IPS DF 4.7 (cell line): ENCODE measurements around the gene KLHL6.
"Not testable (repeated sequence)": the region's sequence is repeated elsewhere in the genome, so short reads cannot be mapped to it uniquely, and the experiment has no call there.

Experiments used
- DNase-seq: peaks from one replicate; pipeline ENCODE4 v3.0.0-alpha.2; 2013; ENCODE audit warnings: low spot score; ENCODE audit errors: extremely low read depth

The KLHL6 gene, protein sequence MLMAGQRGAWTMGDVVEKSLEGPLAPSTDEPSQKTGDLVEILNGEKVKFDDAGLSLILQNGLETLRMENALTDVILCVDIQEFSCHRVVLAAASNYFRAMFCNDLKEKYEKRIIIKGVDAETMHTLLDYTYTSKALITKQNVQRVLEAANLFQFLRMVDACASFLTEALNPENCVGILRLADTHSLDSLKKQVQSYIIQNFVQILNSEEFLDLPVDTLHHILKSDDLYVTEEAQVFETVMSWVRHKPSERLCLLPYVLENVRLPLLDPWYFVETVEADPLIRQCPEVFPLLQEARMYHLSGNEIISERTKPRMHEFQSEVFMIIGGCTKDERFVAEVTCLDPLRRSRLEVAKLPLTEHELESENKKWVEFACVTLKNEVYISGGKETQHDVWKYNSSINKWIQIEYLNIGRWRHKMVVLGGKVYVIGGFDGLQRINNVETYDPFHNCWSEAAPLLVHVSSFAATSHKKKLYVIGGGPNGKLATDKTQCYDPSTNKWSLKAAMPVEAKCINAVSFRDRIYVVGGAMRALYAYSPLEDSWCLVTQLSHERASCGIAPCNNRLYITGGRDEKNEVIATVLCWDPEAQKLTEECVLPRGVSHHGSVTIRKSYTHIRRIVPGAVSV

DNA sequence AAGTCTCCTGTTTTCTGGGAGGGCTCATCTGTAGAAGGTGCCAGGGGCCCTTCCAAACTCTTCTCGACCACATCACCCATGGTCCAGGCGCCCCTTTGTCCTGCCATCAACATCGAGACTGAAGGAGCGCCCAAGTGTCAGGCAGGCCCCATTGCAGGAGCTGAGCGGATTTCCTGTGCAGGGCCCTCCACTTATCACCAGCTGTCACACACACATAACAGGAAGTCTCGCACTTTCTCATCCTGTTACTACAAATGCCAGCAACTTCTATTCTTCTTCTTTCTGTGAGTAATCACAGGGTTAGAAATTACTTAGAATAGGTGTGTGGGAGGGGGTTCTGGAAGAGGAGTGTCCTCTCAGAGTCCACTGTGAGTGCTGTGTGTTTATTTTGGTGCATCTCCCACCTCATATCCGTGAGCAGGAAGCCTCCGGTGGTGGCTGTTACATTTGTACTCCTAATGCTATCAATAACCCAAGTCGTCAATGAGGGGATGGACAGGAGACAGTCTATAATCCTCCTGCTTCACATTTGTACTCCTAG lies at the start of gene KLHL6:
Gene KLHL6, minus strand, starts transcription at position 166 of the 541 bp plus-strand sequence. Its CDS starts 53 bp downstream, at position 113.
- no peak for DNase-seq

DNA sequence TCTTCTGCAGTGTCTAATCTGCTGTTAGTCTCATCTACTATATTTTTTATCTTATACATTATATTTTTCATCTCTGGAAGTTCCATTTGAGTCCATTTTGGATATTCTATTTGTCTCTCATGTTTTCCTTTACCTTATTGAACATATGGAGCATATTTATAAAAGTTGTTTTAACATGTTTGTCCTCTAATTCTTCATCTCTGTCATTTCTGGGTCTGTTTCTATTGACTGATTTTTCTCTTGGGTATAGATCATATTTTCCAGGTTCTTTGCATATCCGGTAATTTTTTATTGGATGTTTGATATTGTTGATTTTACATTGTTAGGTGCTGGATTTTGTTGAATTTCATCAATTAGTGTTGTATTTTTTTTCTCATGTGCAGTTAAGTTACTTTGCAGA lies 42.5 kb upstream of the KLHL6 start:
- DNase-seq: no peak

DNA sequence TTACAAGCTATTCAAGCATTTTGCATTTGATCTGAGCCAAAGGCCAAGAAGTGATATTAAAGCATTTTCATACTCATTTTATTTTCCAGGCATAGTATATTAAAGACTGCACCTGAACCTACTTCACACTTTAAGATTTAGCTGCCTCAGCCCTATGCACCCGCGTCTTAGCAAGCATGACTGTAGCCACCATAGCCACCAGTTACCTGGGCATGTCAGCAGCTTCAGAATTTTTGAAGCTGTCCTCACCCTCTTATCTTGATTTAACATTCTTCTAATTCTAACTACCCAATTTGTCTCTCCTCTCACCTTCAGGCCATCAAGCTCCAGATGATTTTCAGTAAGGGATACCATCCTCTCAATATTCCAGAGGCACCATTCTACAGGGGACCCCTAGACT lies 39.1 kb upstream of the KLHL6 start:
- no peak for DNase-seq

DNA sequence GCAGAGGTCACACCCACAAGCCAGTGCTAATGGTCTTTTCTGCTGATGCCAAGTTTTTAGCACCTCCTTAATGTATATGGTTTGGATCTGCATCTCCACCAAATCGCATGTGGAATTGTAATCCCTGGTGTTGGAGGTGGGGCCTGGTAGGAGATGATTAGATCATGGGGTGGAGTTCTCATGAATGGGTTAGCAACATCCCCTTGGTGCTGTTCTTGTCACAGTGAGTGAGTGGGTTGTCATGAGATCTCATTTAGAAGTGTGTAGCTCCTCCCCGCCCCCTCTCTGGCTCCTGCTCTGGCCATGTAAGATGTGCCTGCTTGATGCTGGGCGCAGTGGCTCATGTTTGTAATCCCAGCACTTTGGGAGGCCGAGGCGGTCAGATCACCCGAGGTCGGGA lies 37.3 kb upstream of the KLHL6 start:
- no peak for DNase-seq

DNA sequence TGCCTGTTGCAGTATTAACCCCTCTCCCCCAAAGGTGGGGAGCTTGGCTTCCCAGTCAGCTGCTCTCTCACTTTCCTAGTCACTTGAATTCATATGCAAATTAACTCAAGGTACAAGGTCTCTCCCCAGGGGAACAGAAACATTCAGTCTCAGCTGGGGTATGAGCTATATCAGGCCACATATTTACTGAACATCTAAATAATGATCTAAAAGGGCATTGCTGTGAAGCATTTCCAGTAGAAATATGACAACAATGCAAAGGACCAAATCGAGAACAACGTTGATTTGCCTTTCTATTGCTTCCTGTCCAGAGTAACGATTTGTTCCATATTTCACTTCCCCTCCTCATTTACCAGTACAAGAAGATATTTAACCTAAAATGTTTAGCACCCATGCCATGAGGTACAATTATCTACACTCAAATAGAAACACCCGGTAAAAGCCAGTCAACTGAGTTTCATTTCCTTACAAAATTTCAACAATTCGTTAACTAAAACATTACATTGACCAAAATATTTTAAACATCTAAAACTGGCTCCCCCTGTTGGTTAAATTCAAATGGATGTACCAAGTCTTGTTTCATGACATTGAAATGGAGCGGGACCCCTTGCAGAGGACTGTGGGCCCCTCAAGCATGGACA lies 36.5 kb upstream of the KLHL6 start:
- no peak for DNase-seq

DNA sequence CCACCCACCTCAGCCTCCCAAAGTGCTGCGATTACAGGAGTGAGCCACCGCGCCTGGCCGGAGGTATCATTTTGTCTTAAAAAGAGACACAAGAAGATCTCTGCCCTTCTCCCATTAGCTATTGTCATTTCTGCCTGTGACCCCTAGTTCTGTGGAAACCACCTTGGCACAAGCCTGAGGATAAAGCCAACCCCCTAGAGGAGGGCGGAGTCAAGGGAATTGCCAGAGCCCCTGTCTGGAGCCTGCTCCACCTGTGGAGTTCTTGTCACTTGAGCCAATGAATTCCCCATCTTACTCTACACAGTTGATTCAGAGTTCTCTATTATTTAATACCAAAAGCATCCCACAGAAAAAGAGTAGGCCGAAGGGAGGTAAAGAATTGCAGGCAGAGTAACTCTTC lies 34.9 kb upstream of the KLHL6 start:
- DNase-seq: no peak

DNA sequence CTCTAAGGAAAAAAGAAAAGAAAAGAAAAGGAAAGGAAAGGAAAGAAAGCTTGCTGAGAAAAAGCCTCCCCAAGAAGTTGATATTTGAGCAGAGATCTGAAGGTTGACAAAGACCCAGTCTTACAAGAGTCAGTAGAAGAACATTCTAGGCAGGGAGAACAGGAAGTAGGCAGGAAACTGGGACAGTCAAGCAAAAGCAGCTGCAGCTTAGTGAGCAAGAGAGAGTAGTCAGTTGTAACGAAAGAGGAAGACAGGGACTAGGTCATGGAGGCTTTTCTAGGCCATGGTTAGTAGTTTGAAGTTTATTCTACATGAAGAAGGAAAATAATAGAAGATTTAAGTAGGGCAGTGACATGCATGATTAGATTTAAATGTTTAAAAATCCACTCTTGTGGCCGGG lies 31.8 kb upstream of the KLHL6 start:
- no peak for DNase-seq

DNA sequence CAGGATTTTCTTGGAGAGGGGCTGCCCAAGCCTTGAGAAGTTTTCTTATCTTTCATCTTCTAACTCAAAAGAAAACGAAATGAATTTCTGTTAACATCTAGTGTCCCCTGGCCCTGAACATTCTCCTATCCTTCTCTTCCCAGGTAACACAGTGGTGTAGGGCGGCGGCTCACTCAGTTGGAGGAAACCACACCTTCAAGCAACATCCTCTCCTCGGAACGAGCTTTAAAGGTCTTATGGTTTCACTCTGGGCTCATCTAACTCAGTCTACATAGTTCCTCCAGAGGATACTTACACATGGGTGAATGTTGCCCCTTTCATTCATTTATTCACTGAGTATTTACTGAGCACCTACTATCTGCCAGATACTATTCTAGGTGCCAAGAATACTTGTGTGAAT lies 31.0 kb upstream of the KLHL6 start:
- DNase-seq: no peak

DNA sequence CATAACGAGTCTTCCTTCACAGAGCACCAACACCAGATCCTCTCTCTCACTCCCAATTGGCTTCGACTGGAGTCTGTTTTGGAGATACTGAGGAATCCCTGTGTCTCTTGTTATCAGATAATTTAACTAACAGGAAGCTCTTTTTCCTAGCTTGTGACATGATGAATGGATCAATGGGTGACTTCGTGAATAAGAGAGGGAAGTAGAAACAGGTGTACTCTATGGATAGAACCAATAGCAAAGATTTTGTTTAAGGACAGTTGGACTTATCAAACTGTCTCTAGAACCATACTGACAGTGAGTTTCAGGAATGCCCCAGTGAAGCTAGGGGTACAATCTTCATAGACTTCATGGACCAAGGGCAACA lies 29.4 kb upstream of the KLHL6 start:
- no peak for DNase-seq

DNA sequence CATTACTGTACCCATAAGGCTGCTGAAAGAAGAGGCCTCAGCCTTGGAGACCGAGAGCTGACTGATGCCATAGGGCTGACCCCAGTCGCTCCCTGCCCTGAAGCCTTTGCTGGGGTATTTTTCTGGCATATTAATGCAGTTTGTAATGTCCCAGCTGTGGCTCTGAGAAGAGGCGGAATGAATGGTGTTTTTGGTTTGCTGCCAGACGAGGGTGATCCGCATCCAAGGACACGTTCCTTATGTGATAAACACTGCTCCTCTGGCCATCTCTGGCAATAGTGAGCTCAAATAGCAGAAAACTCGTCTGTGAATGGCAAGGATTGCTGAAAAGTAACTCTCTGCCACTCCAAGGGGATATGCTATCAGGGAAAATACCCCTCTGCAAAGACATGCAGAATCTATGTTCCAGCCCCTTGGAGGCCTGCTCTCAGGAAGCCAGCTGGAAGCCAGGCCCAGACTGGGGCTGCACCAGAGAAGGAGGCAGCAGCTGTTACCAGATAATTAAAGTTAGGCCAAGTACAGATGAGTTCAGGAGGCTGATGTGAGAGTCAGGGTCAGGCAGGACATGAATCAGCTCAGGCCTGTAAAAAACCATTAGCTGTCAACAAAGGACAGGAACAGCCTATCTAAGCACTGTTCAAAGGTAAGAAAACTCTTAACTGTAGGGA lies 28.9 kb upstream of the KLHL6 start:
- DNase-seq: no peak

DNA sequence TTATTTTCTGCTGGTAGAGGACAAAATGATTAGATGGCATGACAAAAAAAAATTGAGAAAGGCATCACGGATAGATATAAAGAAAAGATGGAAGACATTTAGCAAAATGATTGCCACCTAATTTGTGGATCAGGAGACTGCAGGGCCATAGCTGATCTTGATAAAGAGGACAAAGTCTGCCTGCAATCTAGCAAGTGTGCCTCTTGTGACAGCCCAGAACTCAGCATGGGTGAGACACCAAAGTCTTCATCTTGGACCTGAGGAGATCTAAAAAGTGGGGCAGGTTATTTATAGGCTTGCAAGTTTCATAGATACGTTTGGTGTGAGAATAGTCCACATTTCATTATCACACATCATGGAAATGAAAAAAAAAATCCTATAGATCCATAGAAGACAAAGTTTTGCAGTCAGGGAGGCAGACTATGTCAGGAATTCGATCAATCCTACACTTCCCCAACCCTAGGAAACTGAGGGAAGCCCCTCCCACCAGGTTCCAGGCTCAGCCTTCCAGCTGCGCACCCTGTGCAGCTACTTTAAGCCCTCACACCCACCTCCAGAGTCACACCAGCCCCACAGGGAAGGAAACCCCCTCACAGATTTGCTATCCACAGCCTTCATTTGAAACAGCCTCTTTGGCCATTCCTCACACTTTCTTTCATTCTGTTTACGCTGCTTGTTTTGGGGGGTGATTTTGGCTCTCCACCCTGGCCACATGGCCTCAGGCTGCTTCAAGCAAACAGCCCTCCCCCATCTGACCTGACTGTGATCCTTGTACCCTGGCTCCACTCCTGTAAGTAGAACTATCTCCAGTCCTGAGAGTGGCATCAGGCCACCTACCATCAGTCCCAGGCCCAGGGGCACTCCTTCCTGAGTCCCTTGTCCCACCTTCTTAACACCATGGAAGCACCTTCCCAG lies 28.1 kb upstream of the KLHL6 start:
- DNase-seq: no peak

DNA sequence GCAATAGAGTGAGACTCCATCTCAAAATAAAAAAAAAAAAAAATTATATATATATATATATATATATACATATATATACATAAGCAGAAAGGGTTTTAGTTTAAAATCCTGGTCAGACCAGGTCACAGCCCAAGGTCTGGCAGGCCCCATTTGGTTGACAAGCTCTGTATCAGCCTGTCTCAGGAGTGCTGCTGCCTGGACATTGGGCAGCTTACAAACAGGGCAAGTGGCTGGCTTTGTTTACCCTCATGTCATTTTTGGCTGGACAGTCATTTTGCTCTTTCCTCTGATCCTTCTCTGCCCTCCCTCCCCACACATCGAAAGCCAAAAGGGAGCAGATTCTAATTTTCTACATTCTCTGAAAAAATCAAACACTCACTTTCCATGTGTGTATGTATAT lies 26.7 kb upstream of the KLHL6 start:
- no peak for DNase-seq

DNA sequence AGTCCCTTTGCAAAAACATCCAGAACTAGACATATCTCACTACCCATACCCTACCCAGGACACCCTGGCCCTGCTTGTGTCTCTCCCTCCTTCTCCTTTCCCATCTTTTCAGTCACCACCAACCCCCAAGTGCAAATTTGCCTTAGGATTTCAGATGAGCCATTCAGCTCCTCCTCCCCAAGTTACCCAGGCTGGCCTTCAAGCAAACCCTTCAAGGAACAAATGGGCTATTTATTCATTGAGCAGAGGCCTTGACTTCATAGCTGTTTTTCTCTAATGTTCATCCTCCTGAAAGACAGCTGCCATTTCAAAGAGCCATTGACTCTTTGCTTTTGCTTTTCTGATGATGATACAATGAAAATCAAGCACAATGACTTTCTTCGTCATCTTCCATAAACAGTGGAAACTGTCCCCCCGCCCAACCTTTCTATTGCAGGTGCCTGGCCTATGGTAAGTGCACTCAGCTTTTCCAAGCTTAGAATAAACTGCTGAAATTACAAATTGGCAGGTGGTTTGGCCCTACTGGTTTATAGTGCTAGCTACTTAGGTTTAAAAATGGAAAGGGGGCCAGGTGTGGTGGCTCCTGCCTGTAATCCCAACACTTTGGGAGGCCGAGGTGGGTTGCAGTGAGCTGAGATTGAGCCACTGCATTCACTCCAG lies 26.1 kb upstream of the KLHL6 start:
- DNase-seq: no peak

DNA sequence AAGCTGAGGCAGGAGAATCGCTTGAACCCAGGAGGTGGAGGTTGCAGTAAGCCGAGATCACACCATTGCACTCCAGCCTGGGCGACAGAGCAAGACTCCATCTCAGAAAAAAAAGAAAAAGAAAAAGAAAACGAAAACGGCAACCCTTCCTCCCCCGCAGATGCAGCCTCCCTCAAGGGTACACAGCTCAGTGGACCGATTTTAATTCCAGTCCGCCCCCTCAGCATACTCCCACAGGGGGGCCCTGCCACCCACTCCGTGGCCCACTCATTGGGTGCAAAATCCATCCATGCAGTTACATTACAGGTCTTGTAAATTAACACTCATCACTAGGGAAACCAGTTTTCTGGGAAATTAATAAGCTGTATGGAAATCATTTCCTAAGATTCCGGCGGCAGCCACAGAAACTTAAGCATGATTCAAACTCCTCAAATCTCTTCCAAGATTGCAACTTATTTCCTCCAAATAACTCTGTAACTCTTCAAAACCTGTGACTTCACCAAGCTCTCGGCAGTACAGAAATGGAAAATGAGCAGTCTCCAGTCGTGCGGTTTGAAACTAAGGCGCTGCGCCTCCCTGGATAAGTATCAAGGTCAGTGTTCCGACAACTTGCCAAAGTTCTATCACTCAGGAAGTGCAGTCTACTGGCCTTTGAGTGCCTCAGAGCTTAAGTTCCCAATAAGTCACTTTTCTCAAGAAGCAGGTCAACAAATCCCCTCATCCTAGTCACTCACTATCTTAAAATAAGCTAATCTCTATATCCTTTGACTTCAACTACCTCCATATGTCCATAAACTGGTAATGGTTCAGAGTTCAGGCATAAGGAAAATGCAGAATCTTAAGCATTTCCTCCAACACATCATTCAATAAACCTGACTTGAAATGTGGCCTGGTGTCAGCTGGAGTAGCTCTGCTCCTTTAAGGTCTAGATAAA lies 24.7 kb upstream of the KLHL6 start:
- no peak for DNase-seq

DNA sequence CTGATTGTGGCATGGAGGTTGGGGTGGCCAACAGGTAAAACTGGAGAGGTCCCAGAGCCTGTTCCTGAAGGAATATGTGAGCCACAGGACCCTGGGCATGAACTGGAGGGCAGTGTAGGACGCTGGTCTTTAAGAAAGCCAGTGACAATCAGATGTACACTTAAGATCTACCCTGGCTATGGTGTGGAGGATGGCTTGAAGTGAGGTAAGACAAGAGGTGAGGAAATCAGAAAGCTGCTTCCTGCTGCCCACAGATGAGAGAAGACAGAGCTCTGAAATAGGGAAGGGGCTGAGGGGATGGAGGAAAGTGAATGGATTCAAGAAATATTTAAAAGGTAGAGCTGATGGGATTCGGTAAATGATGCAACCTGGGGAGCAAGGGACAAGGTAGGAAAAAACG lies 22.7 kb upstream of the KLHL6 start:
- DNase-seq: no peak

DNA sequence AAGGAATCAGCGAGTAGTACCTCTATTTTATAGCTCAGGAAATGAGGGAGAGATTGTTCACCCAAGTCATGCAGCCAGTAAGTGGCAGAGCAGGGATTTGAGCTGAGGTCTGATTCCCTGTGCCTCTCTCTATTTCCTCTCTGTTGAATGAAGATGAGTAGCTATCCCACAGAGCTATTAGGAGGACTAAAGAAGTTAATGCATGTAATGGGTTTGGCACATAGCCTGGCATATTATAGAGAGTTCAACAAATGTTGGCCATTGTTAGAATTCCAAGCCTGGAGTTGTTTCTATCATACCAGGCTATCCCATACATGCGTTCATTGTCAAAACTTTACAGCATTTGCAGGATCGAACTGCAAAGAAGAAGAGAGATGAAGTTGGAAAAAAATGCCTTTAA lies 21.8 kb upstream of the KLHL6 start:
- DNase-seq: no peak

DNA sequence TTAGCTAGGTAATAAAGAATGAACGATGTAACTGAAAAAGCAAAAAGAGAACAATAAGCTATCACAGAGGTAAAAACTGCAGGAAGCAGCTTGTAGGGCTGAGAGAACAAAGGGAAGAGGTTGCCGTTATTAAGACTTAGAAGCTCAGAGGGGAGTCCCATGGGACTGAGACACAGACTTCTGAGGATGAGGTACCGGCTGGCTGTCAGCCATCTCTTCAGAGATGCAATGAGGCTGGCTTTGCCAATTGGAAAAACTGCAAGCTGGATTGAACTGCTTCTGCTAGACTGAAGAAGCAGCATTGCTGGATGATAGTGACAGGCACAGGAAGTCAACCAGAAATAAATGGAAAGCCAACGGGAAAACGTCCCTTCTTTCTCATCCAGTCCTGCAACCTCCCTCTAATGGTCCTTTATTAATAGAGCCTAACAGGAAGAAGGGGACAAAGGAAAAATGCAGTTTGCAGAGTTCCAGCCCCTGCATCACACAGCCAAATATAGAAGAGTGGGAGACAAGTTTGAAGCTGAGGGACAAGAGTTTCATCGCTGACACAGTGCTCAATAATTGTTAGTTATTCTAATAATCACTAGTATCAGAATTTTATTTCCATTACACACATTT lies 21.1 kb upstream of the KLHL6 start:
- DNase-seq: no peak

DNA sequence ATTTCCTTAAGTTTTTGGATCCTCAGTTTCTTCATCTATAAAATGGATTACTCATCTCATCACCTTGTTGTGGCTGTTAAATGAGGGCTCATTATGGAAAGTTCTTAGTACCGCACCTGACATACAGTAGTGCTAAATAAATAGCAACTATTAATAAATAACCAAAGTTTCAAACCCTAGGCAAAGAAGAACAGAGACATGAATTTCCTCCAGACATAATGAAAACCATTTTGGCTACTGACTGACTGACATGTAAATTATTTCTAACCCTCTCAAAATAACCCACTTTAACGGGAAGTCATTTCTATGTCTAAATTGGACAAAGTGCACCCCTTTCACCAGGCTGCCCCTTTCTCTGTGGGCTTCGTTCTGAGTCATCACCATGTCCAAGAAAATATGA lies 17.4 kb upstream of the KLHL6 start:
- DNase-seq: no peak

DNA sequence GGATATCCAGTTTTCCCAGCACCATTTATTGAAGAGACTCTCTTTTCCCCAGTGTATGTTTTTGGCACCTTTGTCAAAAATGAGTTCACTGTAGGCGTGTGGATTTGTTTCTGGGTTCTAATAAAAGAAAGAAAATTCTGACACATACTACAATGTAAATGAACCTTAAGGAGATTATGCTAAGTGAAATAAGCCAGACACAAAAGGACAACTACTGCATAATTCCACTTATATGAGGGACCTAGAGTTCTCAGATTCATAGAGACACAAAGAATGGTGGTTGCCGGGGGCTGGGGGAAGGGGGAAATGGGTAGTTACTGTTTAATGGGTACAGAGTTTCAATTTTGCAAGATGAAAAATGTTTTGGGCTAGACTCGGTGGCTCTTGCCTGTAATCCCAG lies 14.7 kb upstream of the KLHL6 start:
- not testable (repeated sequence) for DNase-seq
